Neural progenitor cell (in vitro differentiated cells): ENCODE data around the gene FAM131A.

ENCODE experiments used
- CTCF ChIP-seq: fragments of 200-600 bp; sonication (generic); IDR thresholded peaks from 2 replicates; pipeline ENCODE4 v1.5.1; 2017; ENCODE audit warnings: antibody characterized with exemption, mild to moderate bottlenecking
- EZH2 ChIP-seq: fragments of 200-600 bp; sonication (generic); IDR thresholded peaks from 2 replicates; pipeline ENCODE4 v1.6.1; 2017; ENCODE audit warnings: antibody characterized with exemption, mild to moderate bottlenecking, moderate library complexity
- EZH2phosphoT487 ChIP-seq: fragments of 200-600 bp; sonication (generic); IDR thresholded peaks from 2 replicates; pipeline ENCODE4 v1.6.1; 2017; ENCODE audit warnings: antibody characterized with exemption

- TF ChIP-seq CTCF (no peak), EZH2phosphoT487 (no peak), EZH2 (no peak)
These were observed 11.6 kb upstream of the FAM131A start for GRCh38 chr3:184325715-184326369.
